GM12874 (cell line): ENCODE measurements around the gene ASTN2.

Experiments
- TF ChIP-seq, protein P1 (sequence below): IDR thresholded peaks from 2 replicates; pipeline ENCODE4 v1.5.1; 2011; ENCODE audit warnings: low read depth, mild to moderate bottlenecking, control low read depth, low read length, moderate library complexity; ENCODE audit not compliant: insufficient read depth

ASTN2 gene

DNA sequence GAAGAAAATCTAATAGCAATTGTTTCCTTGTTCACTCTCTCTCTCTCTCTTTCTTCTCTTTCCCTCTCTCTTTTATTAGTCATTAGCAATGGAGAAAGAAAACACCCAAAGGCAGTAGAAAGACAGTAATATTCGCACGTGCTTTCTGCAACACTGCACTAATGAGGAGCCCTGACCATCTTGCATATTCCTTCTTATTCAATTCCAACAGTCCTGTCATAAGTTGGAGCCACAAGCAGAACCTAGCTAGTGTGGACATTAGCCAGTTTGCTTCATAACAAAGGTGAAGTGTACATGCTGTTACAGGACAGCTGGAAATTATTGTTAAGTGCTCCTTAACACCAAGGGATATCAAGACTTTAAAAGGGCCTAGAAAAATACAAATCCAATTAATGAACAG is 664.3 kb downstream of the ASTN2 start:
- TF ChIP-seq, protein P1, sequence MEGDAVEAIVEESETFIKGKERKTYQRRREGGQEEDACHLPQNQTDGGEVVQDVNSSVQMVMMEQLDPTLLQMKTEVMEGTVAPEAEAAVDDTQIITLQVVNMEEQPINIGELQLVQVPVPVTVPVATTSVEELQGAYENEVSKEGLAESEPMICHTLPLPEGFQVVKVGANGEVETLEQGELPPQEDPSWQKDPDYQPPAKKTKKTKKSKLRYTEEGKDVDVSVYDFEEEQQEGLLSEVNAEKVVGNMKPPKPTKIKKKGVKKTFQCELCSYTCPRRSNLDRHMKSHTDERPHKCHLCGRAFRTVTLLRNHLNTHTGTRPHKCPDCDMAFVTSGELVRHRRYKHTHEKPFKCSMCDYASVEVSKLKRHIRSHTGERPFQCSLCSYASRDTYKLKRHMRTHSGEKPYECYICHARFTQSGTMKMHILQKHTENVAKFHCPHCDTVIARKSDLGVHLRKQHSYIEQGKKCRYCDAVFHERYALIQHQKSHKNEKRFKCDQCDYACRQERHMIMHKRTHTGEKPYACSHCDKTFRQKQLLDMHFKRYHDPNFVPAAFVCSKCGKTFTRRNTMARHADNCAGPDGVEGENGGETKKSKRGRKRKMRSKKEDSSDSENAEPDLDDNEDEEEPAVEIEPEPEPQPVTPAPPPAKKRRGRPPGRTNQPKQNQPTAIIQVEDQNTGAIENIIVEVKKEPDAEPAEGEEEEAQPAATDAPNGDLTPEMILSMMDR: no peak

DNA sequence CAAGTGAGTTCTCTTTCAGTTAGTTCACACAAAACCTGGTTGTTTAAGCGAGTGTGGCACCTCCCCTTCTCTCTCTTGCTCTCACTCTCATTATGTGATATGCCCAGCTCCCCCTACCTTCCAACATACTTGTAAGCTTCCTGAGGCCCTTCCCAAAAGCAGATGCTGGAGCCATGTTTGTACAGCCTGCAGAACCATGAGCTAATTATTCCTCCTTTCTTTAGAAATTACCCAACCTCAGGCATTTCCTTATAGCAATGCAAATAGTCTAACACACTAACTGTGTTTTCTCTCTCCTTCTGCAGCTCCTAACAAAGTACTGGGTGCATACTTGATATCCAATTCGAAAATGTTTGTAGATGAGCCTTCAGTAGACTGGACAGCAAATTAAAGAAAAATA is 665.1 kb downstream of the ASTN2 start:
- TF ChIP-seq, protein P1: no peak

GRCh38 chr9:116749176-116749575 is 665.7 kb downstream of the ASTN2 start:
- TF ChIP-seq, protein P1: no peak

DNA sequence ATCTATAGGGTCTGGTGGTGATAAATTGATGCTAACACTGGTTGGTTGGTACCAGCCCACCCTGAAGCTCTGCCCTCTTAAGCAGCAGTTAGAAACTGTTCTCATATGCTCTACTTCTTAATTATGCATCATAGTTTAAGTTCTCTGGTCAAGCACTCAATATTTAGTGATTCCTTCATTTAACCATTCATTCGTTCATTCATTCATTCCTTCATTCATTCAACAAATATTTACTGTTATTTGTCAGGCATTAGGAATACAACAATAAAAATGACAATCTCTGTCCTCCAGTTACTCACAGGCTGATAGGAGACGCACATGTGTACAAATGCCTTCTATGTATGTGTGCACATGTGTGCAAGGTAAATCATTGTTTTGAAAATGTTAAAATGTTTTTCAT is 673.1 kb downstream of the ASTN2 start:
- TF ChIP-seq, protein P1: no peak

DNA sequence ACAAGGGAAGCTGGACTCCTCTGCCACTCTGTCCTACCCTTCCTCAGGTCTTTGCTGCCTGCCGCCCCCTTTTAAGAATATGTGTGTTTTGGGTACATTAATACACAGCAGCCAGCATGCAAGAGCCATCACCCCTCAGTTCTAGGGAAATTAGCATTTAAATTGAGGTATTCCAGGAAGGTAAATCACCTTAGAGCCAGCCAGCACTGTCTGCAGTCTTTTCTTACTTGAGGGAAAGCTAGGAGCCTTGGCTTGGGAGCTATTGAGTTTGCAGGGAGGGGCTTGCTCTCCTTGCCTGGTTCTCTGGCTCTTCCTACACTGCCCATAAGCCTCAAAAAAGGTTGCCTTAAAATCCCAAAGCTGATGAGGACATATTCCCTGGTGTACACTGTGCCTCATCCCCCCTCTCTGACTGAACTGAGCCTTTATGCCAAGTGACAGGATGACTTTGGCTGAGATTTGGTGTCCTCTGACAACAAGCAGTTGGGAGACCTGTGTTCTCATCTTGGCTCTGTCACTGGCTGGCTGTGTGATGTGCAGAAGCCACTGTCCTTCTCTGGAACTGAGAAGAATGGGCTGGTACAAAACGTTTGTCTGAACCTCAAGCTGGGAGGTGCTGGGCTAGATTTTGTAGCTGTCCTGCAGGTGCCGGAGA is 673.6 kb downstream of the ASTN2 start:
- TF ChIP-seq, protein P1: no peak

- TF ChIP-seq, protein P1: peak; percentile 99
These were observed 677.7 kb downstream of the ASTN2 start for GRCh38 chr9:116737152-116737546.

DNA sequence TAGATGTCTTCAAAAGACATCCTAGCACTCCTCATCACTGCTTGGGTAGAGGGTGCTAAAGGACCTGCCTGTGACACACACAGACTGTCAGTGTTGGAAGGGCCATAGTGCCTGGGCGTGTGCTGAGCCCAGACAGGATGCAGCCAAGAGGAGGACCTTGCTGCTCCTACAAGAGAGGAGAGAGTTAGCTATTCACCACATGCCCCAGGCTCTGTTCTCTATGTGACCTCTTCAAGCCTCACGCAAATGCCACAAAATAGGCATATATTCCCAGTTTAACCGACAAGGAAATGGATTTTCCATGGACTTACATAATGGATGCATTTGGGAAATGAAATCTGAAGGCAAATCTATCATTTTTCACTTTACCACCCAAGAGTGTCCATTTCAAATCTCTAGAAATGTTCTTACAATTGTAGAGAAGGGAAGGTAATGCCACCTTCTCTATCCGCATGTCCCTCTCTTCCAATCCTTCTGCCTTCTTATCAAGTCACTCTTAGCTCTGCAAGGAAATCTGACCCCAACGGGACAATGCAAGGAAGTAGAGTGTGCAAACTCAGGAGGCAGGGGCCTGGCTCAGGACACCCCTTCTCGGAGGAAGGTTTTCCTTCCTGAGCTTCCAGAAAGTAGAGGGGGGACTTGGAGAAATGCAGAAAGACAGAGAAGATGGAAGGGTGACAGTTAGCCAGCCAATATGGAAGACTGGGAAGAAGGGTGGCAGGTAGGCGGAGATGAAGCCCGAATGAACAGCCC is 678.3 kb downstream of the ASTN2 start:
- TF ChIP-seq, protein P1: no peak
